GM19467 (cell line): ENCODE measurements around the gene RABGEF1.
A peak's percentile ranks its signal among the peaks of the same experiment; 100 is the strongest.
"Not testable (repeated sequence)": the region's sequence is repeated elsewhere in the genome, so short reads cannot be mapped to it uniquely, and the experiment has no call there.

Experiments used
- ATAC-seq: cut with Tn5 transposase; IDR thresholded peaks from one replicate; pipeline ENCODE4 v1.9.1; 2021; ENCODE audit warnings: mild to moderate bottlenecking, moderate library complexity; ENCODE audit not compliant: unreplicated experiment

The RABGEF1 gene

GRCh38 chr7:66800591-66800990 lies 60.1 kb downstream of the RABGEF1 start:
- no peak for ATAC-seq

- ATAC-seq = no peak
Observed at GRCh38 chr7:66804001-66804400, 63.5 kb downstream of the RABGEF1 start.

DNA sequence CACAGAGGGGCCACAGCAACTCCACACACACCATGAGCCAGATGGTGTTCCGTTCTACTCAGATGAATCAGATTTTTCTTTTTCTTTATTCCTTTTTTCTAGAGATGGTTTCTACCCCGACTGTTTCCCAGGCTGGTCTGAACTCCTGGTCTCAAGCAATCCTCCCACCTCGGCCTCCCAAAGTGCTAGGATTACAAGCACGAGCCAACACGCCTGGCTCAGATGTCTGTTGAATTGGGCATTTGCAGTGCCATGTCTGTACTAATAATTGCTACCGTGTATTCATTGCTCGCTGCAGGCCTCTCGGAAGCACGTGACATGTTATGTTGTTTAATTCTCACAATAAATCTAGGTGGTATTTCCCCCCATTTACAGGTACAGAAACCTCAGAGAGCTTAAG lies 67.2 kb downstream of the RABGEF1 start:
- no peak for ATAC-seq

DNA sequence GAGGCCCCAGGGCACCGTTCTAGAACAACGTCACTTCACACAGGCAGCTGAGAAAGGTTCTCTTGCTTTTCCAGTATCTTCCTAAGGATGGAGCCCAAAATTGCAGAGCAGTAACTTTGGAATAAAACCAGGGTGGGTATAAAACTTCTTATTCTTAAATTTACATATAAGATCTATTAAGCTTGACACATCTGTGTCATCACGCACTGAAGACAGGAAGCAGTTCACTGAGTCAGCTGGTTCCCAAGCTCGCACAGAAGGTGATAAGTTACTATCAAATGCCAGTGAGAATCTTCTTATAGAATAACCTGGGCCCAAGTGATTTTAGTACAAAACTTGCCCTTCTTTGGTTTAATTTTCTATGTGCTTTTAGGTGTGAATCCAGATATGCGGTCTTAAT lies 70.2 kb downstream of the RABGEF1 start:
- ATAC-seq = no peak

DNA sequence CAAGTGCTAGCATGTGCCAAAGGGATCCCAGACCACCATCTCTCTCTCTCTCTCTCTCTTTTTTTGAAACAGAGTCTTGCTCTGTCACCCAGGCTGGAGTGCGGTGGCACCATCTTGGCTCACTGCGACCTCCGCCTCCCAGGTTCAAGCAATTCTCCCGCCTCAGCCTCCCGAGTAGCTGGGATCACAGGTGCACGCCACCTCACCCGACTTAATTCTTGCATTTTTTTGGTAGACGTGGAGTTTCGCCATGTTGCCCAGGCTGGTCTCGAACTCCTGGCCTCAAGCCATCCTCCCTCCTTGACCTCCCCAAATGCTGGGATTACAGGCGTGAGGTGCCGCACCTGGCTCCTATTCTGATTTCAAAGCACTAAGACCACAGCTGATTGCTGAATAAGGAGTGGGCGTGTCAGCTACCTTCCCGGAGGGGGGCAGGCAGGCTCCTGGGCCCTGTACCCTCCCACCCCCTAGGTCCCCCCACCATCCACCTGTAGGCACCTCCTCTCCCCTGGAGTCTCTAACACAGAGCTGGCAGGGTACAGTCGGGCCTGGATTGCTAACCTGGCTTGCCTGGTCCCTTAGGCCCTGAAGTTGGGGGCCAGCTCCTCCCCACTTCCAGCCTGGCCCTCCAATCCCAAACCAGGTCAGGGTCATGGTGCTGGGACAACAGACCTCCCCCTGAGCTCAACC lies 74.8 kb downstream of the RABGEF1 start:
- ATAC-seq = not testable (repeated sequence)

GRCh38 chr7:66815951-66816350 lies 75.4 kb downstream of the RABGEF1 start:
- no peak for ATAC-seq

GRCh38 chr7:66816658-66817057 lies 76.1 kb downstream of the RABGEF1 start:
- not testable (repeated sequence) for ATAC-seq

DNA sequence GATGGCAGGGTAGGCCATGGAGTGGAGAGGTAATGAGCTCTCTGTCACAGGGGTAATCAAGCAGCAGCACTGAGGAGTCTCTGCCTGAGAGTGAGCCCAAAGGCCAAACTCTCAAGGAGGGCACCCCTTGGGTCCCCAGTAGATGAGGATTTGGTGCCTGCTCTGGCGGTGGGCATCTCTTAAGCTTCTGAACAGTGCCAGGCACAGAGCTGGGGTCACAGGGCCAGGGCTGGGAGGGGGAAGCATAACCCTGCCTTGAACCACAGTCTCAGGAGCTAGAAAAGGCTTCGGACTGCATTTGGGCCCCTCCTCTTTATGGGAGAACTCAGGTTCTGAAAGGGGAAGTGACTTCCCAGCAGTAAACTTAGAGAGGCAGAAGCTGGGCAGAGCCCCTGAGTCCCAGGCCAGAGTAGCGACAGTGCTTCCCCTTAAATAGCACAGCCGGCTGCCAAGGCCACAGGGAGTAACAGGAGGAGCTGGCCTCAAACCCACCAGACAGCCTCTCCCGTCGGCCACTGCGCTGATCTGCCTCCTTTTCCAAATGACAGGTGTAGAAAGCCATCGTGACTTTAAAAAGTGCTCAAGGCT lies 76.8 kb downstream of the RABGEF1 start:
- ATAC-seq = not testable (repeated sequence)

GRCh38 chr7:66817956-66818355 lies 77.4 kb downstream of the RABGEF1 start:
- ATAC-seq = not testable (repeated sequence)

GRCh38 chr7:66824041-66824440 lies 83.5 kb downstream of the RABGEF1 start:
- no peak for ATAC-seq

DNA sequence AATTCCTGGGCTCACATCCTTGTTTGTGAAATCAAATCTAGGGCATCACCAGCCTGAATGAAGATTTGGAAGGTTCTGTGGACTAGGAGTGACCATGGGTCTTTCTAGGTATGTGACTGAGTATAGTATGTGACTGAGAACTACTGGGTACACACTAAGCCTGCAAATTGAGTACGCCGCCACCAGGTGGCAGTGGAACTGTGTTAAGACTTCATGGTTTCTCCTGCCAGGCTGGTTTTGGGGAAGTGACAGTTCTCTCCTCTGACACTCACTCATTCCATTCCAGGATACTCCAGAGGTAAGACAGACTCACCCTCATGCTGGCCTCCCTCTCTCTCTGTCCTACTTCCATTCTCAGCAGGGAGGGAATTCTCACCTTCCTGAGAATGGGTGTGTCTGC lies 85.0 kb downstream of the RABGEF1 start:
- ATAC-seq = not testable (repeated sequence)

DNA sequence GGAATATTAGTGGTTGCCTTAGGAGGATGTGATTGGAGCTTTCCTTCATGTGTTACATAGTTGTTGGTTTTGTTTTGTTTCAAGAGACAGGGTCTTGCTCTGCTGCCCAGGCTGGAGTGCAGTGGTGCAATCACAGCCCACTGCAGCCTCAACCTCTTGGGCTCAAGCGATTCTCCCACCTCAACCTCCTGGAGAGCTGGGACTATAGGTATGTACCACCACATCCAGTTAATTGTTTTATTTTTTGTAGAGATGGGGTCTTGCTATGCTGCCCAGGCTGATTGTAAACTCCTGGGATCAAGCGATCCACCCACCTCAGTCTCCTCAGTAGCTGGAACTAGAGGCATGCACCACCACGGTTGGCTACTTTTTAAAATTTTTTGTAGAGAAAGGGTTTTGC lies 86.1 kb downstream of the RABGEF1 start:
- no peak for ATAC-seq

GRCh38 chr7:66830976-66831375 lies 90.4 kb downstream of the RABGEF1 start:
- not testable (repeated sequence) for ATAC-seq

GRCh38 chr7:66832531-66833351 lies 92.2 kb downstream of the RABGEF1 start:
- no peak for ATAC-seq

- ATAC-seq = no peak
Observed at GRCh38 chr7:66837007-66837406, 96.5 kb downstream of the RABGEF1 start.

DNA sequence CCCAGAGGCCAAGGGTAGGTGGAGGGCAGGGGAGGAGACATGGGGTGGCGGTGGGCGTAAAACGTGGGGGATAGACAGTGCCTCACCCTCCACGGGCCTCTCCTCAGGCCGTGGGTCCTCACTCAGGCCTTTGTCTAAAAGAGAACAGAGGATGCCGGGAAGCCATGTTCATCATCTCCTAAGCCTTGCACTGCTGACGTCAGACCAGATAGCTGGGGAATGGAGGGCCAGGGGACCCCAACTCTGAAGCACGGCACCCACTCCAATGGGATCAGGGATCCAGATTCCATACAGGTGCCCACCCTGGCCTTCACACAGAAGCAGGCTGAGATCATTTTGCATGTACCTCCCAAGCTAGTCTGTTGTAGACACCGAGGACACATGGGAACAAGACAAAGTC lies 97.1 kb downstream of the RABGEF1 start:
- no peak for ATAC-seq

DNA sequence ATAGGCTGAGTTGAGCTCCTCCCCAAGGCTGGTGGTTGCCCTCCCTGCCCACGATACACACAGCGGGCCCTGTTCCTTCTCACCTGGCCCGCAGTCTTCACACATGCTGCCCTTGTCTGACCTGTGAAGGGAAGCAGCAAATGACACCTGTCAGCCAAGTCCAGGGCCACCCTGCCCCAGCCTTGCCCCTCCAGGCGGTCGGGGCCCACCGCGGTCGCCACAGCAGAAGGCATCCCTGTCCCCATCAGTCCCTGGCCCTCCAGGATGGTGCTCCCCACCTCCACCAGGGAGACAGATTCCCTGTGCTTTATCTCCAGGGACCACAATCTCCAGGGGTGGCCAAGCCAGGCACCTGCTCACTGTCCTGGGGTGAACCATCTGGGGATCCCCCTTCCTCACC lies 99.3 kb downstream of the RABGEF1 start:
- ATAC-seq = no peak

DNA sequence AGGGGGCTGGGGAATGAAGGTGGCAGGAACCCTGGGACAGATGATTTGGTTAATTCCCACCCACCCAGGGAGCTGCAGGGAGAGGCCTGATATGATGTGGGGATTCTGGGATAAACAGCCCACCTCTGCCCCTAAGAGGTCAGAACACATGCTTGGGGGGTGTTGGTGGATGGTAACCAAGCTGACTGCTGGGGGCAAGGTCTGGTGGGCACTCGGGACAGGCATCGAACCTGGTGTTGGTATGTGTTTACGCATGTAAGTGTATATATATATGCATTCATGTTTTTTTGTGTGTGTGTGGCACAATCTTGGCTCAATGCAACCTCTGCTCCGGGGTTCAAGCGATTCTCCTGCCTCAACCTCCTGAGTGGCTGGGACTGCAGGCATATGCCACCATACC lies 99.8 kb downstream of the RABGEF1 start:
- ATAC-seq = no peak

- ATAC-seq = no peak
Observed at GRCh38 chr7:66841898-66842297, 101.4 kb downstream of the RABGEF1 start.

- ATAC-seq = not testable (repeated sequence)
Observed at GRCh38 chr7:66843492-66843891, 103.0 kb downstream of the RABGEF1 start.

DNA sequence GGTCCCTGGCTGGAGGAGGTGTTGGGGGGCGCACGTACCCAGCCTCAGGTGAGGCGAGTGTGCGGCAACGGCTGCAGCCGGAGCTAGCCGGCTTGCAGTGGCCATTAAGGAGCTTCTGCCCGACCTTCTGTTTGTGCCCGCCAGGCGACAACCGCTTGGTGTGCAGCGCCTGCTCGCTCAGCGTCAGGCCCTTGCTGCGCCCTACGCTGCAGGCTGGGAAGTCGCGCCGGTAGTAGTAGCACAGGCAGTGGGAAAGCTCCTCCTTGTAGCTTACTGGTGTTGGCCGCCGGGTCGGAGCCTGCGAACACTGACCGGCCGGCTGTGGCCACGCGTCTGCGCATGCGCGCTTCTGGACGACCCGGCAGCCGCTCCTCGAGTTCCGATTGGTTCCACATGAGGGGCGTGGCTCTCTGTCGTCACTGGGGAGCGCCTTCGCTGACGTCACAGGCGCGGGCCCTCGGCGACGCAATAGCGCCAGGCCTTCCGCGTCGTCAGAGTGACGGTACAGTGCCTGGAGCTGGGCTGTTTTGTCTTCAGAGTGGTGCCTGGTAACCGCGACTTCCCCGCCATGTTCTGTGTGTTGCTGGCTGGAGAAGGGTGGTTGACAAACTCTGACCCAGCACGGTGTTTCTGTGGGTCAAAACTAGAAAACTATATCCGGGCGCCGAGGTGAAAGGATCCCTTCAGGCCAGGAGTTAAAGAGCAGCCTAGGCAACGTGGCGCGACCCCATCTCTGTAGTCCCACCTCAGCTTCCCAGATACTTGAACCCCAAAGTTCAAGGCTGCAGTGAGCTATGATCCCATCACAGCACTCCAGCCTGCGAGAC lies 104.2 kb downstream of the RABGEF1 start:
- ATAC-seq = peak; percentile 93
